Left hindlimb (tissue), 1 donor: ENCODE data around the gene METRN.
"Not testable (repeated sequence)": the region's sequence is repeated elsewhere in the genome, so short reads cannot be mapped to it uniquely, and the experiment has no call there.

ENCODE experiments used
- DNase-seq: peaks from one replicate; pipeline ENCODE4 v3.0.0-alpha.2; 2018

Gene METRN

DNA sequence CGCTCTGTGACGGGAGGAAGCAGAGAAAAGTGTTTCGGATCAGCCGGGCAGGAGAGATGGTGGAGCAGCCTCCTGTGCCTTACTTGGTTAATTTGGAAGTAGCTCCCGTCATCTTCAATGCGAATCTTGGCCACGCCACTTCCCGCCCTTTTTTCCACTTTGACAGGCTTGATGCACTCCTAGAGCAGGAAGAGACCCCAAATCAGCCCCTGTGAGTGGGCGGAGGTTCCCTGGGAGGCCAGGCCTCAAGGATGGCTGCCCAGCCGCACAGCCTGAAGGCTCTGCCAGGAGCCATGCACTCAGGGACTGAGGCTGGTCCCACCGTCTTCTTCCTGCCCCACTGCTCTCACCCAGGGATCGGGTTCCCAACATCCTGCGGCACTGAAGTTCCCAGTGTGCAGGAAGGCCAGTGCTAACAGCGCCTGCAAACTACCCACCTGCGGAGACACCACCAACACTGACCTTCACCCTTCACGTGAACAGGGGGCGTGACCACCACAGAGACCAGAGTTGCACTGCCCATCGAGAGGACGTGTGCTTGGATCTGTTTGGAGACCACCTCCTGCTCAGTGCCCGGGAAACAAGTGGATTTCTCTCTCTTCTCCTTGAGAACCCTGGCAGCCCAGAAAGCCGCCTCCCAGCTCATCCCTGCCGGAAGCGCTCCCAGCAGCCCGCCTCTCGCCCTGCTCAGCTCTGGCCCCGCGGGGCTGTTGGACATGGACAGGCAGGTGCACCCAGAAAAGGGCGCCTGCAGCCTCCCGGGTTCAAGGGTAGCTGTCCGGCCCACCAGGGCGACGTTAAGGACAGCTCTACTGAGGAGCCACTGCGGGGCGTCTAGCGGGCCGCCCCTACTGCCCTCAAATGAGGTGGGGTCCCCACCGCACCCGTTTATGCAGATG lies 24.9 kb downstream of the METRN start:
- peak; percentile 19 for DNase-seq

DNA sequence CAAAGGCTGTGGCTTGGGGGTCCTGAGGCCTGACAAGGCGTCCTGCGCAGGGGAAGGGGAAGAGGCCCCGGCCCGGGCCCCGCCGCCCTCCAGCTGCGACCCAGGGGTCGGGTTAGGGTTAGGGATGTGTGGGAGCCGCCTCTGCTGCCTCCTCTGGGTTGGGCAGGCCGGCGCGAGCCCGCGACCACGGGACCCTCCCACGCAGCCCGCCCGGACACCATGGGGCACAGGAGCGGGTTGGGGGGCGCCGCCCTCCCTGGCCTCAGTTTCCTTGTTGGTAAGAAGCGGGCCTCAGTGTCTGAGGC lies 25.5 kb downstream of the METRN start:
- no peak for DNase-seq

DNA sequence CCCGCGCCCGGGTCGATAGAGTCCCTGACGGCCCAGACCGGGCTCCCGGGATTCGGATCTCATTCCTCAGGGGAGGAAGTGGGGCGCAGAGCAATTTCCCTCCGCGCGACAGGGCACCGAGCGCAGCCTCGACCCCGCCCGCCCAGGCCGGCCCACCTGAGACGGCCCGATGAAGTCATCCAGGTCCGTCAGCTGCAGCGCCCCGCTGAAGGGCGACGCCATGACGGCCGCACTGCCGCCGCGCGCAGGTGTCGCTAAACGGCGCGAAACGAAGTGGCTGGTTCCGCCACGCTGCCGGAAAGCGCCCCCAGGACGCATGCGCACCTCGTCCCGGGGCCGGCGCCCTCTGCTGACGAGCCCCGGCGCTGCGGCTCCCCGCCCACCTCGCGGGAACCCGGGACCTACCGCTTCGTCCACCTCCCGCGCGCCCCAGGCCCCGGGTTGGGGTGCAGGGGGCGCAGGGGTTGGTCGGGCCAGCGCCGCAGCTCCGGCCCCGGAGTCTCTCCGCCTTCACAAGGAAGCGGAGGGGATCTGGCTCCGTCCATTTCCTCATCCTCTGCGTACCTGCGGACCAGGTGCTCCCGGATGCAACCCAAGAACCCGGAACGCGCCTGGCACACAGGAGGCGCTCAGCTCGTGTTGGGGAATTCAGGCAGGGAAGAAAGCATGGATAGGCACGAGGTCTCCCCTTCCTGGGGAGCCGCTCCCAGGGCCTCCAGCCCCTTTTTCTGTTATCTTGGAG lies 26.0 kb downstream of the METRN start, which contains the start of gene CIAO3:
Gene CIAO3 (minus strand): TSS at position 234 of the 742 bp plus-strand sequence. CDS start 12 bp downstream, at position 222.
- DNase-seq = peak; percentile 88

DNA sequence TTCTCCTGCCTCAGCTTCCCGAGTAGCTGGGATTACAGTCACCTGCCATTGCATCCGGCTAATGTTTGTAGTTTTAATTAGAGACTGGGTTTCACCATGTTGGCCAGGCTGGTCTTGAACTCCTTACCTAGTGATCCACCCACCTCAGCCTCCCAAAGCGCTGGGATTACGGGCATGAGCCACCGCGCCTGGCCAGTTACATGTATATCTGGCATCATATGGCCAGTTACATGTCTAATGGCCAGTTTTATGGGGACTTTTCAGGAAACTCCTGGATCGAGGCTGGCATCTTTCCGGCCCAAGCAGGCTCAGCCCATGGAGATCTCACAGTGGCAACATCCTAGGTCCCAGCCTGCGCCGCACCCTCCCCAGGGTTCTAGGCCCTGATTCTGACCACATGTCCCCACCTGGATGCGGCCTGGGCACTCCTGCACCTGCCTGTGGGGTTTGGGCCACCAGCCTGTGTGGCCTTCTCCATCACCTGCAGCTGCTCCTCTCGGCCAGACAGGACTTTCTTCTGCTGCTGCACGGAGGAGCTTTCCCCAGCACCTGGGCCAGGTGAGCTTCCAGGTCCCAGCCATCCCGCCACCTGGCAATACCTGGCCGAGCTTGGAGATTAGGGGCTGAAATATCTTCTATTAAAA lies 27.2 kb downstream of the METRN start:
- peak; percentile 23 for DNase-seq

DNA sequence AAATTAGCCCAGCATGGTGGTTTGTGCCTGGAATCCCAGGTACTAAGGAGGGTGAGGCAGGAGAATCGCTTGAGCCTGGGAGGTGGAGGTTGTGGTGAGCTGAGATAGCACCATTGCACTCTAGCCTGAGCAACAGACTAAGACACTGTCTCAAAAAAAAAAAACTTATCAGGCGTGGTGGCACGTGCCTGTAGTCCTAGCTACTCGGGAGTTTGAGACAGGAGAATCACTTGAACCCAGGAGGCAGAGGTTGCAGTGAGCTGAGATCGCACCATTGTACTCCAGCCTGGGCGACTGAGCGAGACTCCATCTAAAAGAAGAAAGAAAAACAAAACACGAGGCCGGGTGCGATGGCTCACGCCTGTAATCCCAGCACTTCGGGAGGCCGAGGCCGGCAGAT lies 28.0 kb downstream of the METRN start:
- peak; percentile 2 for DNase-seq

DNA sequence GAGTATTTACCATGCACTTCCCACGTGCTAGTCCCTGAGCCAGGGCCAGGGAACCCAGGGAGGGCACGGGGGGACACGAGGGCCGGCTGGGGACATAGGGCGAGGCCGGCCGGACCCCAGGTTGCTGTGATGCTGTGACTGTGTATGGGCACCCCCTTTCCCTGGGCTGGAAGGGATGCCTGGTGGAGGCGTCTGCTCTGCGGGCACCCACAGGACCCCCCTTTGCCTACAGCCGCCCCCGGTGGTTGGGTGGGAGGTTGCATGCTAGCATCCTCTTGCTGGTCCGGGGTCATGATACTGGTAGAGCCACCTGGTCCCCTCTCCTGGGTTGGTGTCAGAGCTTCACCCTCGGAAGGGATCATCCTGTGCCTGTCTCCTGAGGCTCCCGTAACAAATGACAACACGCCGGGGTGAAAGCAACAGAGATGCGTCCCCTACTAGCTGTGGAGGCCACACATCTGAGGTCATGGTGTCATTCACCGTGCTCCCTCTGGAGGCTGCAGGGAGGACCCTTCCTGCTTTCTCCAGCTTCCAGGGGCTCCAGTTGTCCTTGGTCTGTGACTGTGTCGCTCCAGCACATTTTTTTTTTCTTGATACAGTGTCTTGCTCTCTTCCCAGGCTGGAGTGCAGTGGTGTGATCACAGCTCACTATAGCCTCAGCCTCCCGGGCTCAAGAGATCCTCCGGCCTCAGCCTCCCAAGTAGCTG lies 29.0 kb downstream of the METRN start:
- peak; percentile 30 for DNase-seq

DNA sequence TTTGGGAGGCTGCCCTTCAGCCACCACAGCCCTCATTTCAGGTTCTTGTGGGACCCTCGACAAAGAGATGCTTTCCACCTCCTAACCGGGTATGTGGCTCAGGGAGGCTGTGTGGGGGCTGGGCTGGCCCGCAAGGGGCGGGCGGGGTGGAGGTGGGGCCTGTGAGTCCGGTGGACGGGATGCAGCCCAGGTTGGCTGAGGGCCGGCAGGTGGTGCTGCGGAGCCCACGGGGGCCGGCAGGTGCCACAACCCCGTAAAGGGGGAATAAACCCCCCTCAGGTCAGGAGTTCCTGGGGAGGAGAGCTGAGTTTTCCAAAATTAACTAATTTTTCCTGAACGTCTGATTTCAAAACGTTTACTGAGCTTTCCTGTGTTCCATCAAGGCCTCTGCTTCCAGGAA lies 30.8 kb downstream of the METRN start:
- DNase-seq = peak; percentile 6

DNA sequence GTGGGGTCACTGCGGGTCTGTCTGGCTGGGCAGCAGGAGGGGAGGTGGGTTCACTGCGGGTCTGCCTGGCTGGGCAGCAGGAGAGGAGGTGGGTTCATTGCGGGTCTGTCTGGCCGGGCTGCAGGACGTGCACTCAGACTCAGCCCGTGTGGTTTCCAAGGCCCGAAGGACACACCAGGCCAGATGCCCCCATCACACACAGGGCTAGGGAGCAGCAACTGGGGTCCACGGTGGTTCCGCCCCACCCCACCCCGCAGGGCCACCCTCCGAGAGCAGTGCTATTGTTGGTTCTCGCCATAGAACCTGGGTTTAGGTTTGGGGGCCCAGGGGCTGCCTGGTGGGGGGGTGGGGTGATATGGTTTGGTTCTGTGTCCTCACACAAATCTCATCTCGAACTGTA lies 31.7 kb downstream of the METRN start:
- no peak for DNase-seq

DNA sequence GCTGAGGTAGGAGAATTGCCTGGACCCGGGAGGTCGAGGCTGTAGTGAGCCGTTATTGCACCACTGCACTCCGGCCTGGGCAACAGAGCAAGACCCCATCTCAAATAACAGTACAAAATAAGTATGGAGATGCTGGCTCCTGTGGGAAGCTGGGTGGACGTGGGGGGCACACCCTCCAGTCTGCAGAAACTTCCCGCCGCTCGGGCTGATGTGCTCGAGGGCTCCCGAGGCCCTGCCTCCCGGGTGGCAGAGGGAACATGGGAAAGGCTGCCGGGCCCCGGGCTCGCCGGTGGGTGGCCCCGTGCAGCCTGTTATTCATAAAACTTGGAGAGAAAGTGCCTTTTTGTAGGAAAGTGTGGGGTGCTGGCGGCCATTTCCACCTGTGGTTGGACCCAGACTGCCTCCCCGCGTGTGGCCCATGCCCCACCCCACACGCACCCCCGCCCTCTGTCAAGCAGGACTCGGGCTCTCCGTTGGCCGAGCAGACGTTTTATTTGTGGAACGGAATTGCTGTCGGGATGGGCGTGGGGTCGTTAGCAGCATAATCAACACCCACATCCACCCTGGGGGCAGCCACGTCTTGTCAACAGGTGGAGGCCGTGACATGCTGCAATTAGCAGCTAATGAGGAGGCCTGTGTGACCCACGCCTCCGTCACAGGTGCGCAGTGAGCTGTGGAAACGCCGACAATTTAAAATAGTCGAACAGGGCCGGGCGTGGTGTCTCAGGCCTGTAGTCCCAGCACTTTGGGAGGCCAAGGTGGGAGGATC lies 33.2 kb downstream of the METRN start:
- peak; percentile 11 for DNase-seq

DNA sequence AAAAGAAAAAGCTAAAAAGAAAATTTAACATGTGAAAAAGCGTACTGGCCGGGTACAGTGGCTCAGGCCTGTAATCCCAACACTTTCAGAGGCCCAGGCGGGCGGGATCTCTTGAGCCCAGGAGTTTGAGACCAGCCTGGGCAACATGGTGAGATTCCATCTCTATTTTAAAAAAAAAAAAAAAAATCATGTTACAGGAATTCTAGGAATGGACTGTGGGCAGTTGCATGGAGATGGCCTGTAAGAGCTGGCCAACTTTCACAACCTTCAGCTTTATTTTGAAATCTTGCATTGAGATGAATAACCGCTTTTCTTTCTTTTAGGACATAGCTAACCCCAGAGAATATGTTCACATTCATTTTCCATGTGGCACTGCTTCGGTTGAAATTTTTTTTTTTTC lies 34.1 kb downstream of the METRN start:
- no peak for DNase-seq

DNA sequence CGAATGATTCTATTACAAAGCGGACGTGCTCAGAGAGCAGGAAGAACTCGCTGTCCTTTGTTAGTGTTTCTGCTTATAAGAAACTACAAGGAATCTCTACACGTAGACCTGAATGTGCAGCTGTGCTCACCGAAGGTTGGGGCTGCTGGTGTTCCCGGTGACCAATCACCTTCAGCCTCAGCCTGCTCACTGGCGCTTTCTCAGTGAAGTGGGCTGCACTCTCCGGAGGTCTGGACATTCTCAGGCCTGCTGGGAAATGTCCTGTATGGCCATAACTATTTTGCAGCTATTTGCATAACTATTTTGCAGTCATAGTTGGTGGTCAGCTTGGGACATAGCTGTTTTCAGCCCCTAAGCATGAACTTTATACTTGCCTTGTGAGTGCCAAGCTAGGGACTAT lies 35.6 kb downstream of the METRN start:
- no peak for DNase-seq

DNA sequence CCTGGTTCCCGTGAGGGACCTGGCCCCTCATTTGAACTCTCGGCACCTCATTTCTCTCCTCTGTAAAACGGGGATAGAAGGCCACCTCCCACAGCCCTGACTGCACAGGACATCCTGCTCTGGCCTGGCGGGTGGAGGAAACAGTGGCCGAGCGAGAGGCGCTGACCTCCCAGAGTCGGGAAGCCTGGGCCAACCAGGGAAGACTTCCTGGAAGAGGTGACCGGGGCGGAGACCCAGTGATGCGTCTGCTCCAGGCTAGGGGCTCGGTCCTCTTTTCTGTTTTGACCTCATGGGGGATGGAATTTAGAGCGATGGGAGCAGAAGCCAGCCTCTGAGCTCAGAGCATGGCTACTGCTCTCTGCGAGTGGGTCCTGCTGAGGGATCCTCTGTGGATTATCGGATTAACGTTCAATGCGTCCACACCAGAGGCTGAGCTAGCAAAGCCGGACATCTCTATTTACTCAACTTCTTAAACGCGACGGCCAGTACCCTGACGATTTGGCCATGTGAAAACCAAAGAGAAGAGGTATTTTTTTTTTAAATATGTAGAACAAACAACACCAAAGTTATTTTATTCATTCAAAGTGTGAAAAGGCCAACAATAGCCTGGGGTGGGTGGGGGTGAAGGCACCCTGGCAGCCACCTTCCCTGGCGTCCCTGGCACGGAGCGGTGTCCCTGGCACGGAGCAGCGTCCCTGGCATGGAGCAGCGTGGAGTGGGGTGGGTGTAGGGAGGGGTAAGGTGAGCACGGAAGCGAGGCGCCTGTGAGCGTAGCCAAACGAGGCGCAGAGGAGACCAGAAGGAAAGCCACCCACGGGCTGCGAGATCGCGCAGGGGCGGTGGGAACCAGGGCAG lies 36.5 kb downstream of the METRN start:
- peak; percentile 22 for DNase-seq

DNA sequence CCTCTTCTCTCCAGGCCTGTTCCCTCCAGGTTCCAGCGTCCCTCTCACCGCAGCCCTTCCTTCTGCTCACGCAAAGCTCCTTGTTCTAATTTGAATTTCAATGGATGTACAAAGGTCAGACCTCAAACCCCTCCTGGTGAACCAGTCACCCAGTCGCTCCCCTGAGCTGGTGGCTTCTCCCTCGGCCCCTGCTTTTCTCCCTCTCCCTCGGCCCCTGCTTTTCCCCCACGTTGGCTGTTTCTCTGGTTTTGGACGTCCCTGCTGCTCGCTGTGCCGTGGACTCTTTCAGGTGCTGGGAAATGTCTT lies 37.0 kb downstream of the METRN start:
- peak; percentile 5 for DNase-seq

DNA sequence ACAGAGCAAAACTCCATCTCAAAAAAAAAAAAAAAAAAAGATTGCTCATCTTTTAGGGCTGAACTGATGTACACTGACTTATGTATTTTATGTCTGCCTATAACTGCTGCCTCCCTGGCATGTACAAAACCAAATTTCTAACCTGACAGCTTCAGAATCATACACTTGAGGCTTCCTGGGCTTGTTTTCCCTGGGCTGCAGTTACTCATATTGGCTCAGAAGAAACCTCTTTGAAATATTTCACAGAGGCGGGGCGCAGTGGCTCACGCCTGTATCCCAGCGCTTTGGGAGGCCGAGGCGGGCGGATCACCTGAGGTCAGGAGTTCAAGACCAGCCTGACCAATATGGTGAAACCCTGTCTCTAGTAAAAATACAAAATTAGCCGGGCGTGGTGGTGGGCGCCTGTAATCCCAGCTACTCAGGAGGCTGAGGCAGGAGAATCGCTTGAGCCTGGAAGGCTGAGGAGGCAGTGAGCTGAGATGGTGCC lies 39.2 kb downstream of the METRN start:
- DNase-seq = not testable (repeated sequence)

DNA sequence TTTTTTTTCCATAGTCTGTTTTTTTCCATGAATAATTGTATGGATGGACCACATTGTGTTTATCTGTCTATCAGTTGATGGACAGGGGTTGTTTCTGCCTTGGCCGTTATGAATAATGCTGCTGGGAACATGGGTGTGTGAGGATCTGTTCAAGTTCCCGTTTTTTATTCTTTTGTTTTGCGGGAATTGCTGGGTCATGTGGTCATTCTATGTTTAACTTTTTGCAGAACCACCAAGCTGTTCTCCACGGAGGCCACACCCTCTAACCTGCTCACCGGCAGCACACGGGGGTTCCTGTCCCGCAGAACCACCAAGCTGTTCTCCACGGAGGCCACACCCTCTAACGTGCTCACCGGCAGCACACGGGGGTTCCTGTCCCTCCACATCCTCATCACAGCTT lies 39.7 kb downstream of the METRN start:
- DNase-seq = peak; percentile 9

DNA sequence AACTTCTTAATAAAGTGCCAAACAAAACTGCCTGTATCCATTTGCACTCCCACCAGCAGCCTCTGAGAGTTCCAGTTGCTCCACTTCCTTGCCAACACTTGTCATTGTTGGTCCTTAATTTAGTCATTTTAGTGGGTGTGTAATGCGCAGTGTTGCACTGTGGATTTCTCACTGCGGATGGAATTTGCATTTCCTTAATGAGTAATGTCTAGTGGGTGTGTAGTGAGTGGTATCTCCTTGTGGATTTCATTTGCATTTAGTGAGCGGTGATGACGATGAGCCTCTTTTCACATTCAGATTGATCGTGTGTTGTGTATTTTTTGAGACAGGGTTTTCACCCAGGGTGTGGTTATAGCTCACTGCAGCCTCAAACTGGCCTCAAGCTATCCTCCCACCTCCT lies 41.5 kb downstream of the METRN start:
- DNase-seq = no peak

DNA sequence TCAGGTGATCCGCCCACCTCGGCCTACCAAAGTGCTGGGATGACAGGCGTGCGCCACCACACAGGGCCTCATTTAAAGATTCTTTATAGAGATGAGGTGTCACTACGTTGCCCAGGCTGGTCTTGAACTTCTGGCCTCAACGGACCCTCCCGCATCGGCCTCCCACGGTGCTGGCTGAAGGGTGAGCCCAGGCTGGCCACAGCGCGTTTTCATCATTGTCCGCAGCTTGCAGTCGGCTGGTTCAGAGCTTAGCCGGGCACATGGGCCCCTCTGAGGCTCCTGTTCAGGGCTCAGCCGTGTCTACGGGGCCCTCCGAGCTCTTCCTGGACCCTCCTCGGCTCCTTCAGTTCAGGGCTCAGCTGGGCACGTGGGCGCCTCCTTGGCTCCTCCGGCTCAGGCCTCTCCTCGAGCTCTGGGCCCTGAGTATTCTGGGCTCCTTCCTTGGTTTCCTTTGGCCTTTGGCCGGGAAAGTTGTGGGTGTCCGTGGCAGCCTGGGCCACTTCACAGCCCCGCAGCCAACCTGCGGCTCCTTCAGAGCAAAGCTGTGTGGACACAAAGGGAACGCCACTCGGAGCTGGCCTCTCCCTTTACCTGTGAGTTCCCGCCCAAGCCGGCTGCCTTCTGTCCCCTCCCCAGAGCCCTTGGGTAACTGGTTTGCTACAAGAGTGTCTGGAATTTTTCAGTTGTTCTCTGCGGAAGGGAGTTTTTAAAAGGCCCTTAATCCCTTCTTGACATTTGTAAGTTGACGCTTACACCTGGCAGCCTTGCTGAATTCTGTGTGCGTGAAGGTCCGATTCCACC lies 44.4 kb downstream of the METRN start:
- peak; percentile 10 for DNase-seq

DNA sequence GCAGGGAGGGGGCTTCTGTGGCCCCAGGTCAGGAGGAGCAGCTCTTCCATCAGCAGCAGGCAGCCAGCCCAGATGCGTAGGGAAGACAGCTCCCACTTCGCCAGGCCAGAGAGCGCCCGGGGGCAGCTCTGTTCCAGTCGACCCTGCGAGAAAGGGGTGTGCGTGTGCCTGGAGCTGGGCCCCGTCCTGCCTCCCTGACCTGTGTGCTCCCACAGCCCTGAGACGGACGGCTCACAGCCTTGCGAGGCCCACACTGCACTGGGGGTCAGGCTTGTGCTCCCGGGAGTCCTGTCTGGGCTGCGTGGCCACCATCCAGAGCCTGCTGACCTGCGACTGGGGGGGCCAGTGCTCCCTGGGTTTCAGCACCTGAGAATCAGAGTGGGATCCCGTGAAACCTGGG lies 45.1 kb downstream of the METRN start:
- DNase-seq = peak; percentile 5

DNA sequence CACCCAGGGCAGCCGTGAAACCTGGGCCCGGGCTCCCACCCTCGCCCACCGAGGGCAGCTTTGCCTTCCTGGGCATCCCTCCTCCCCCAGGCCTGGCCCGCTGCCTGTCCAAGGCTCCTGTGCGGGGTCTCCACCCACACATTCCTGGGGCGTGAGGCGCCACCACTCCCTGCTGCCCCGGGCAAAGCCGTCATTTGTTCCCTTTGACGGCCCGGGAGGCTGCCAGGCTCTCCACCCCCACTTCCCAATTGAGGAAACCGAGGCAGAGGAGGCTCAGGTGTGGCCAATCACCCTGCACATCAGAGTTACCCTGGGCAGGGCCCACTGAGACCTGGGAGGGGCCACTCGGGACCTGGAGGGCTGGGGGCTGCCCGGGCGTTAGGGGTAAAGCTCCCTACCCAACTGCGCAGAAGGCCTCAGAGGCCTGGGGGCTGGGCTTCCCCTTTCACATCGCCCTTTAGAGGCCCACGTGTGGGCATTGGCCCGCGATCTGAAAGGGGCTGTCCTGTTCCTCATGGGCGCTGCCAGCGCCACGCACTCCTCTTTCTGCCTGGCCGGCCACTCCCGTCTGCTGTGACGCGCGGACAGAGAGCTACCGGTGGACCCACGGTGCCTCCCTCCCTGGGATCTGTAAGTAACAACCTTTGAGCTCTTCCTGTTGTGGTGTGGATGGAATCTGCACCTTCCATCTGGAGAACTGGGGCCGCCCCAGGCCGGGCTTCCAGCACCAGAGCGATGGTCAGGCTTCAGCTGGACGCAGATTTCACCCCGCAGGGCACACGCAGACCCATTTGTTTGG lies 45.8 kb downstream of the METRN start, which contains the start of gene MSLN:
Gene MSLN (plus strand): TSS at position 190 of the 799 bp plus-strand sequence. CDS start 1,947 bp downstream, outside the sequence.
- peak; percentile 19 for DNase-seq
